ENCODE measurements around the gene SLCO2B1. TPM values are rescaled to one million over a fixed set of nuclear protein-coding genes. Genes with fewer than 3 reads are reported as not detected.
A peak's percentile ranks its signal among the peaks of the same experiment; 100 is the strongest.
"Not testable (repeated sequence)": the region's sequence is repeated elsewhere in the genome, so short reads cannot be mapped to it uniquely, and the experiment has no call there.

Gene SLCO2B1, protein sequence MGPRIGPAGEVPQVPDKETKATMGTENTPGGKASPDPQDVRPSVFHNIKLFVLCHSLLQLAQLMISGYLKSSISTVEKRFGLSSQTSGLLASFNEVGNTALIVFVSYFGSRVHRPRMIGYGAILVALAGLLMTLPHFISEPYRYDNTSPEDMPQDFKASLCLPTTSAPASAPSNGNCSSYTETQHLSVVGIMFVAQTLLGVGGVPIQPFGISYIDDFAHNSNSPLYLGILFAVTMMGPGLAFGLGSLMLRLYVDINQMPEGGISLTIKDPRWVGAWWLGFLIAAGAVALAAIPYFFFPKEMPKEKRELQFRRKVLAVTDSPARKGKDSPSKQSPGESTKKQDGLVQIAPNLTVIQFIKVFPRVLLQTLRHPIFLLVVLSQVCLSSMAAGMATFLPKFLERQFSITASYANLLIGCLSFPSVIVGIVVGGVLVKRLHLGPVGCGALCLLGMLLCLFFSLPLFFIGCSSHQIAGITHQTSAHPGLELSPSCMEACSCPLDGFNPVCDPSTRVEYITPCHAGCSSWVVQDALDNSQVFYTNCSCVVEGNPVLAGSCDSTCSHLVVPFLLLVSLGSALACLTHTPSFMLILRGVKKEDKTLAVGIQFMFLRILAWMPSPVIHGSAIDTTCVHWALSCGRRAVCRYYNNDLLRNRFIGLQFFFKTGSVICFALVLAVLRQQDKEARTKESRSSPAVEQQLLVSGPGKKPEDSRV
- total RNA-seq: not detected

DNA sequence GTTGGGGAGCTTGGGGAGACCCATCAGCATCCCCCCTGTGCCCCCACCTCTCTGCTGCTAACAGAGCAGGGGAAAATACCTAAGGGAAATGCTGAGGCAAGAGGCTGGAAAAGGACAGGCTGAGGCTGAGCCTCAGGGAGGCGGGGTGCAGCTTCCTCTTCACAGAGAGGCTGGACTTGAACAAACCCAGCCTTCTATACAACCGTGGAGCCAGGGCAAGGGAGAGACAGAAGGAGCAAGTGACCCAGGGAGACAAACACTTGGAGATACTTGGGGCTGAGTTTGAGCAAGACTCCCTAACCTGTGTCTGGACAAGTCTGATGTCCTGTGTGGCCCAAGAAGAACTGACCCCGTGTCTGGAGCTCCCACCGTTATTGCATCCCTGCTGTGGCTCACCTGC lies at the start of gene SLCO2B1:
TSS of gene SLCO2B1 (plus strand) at position 229 of the 400 bp plus-strand sequence. CDS start 275 bp downstream, outside the sequence.
- Mint-ChIP-seq H3K36me3 (no peaks in the 10 kb centered on the region), H3K27ac (no peak within 1 kb of the TSS), H3K27me3 (peaks cover 61% of the 10 kb centered on the region), H3K4me3 (no peak within 1 kb of the TSS), H3K4me1 (peaks cover 27% of the 10 kb centered on the region), H3K9me3 (ENCODE audit: low read depth) (no peaks in the 10 kb centered on the region)
- CTCF ChIA-PET: interaction anchor here (0.9 to 14.5 kb wide), 5 partner anchors 11 to 98 kb away, joined by 3 to 556 read pairs (median 8); no protein-coding TSS in a partner anchor
- ATAC-seq: no peak
- DNase-seq: no peak

DNA sequence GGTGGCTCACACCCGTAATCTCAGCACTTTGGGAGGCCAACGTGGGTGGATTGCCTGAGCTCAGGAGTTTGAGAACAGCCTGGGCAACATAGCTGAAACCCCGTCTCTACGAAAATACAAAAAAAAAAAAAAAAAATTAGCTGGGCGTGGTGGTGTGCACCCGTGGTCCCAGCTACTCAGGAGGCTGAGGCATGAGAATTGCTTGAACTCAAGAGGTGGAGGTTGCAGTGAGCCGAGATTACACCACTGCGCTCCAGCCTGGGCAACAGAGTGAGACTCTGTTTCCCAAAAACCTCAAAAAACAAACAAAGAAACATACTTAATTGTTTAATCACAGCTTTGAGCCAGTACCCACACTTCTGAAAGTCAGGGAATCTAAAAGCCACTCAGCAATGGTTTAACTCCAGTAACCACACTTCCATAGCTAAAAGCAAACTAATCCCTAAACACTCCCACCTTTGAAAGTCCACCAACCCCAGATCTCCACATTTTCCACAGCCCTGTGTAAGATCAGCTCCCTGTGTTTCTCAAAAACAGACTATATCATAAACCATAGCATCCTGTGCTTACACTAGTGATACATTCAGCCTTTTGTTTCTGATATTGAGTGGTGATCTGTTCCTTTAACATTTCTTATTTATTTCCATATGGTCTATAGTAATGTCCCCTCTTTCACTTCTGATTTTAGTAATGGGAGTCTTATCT lies 49.3 kb upstream of the SLCO2B1 start:
- Mint-ChIP-seq H3K4me1 (peaks cover 25% of the 10 kb centered on the region), H3K36me3 (no peaks in the 10 kb centered on the region), H3K27me3 (peaks cover 56% of the 10 kb centered on the region), H3K4me3 (no peak overlapping the region), H3K27ac (no peak overlapping the region), H3K9me3 (ENCODE audit: low read depth) (no peaks in the 10 kb centered on the region)
- CTCF ChIA-PET: interaction anchor here (0.6 to 0.9 kb wide), 2 partner anchors 42 to 65 kb away, joined by 3 read pairs; no protein-coding TSS in a partner anchor
- ATAC-seq (no peak), DNase-seq (no peak)

DNA sequence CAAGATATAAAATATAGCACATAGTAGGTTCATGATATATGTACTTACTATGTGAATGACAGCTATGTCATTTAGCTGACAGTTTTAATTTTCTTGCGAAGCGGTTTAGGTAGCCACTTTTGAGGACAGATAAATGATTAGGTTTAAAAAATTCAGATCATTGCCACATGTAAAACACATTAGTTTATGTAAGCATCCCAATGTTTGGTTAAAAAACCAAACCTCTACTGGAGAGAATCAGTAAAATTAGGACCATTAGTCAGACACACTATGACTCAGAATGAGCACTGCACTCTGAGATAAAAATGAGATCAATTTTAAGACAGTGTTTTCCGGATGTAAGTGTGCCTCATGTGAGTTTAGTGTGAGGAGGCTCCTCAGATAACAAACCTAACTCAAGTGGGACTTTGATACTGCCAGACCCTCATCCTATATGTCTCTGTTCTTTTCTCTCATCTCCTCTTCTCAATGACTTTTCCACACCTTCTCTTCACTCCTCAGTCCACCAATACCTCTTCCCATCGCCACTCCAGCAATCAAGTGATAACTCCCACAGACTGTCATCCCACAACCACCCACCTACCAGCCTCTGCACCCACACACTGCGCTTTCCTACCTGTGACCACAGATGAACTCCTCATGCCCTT lies 47.4 kb upstream of the SLCO2B1 start:
- peaks cover 25% of the 10 kb centered on the region for H3K4me1 Mint-ChIP-seq
- peak; percentile 79 for ATAC-seq
- H3K9me3 Mint-ChIP-seq (ENCODE audit: low read depth): no peaks in the 10 kb centered on the region
- DNase-seq: no peak
- no peak overlapping the region for H3K27ac Mint-ChIP-seq
- no peaks in the 10 kb centered on the region for H3K36me3 Mint-ChIP-seq
- CTCF ChIA-PET: interaction anchor here (1.8 to 1.9 kb wide), 2 partner anchors 37 to 101 kb away, joined by 4 to 5 read pairs; no protein-coding TSS in a partner anchor
- peaks cover 47% of the 10 kb centered on the region for H3K27me3 Mint-ChIP-seq
- no peak overlapping the region for H3K4me3 Mint-ChIP-seq

DNA sequence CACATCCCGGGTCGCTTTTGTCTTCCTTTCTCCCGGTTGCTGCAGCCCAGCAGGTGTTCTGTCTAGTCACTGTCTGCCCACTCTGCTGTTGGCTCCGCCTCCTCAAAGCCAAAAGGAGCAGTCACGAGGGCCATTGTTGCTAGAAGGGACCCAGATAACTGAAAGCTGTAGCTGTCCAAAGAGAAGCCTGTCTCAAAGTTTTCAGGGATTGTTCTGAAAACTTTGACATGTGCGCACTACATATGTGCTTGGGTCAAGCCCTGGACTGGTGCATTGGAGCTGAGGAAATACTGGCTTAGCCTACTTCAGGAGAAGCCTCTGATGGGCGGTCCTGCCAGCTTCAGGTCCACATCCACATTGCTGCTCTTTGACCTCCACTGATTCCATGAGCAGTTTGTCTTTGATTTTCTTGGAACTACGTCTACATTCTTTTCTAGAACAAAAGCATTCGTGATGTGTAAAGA lies 45.4 kb upstream of the SLCO2B1 start:
- Mint-ChIP-seq H3K36me3 (no peaks in the 10 kb centered on the region), H3K9me3 (ENCODE audit: low read depth) (no peaks in the 10 kb centered on the region), H3K27ac (no peak overlapping the region), H3K27me3 (peaks cover 45% of the 10 kb centered on the region), H3K4me1 (peaks cover 19% of the 10 kb centered on the region), H3K4me3 (no peak overlapping the region)
- ATAC-seq: no peak
- CTCF ChIA-PET: no interaction called here
- DNase-seq: no peak

DNA sequence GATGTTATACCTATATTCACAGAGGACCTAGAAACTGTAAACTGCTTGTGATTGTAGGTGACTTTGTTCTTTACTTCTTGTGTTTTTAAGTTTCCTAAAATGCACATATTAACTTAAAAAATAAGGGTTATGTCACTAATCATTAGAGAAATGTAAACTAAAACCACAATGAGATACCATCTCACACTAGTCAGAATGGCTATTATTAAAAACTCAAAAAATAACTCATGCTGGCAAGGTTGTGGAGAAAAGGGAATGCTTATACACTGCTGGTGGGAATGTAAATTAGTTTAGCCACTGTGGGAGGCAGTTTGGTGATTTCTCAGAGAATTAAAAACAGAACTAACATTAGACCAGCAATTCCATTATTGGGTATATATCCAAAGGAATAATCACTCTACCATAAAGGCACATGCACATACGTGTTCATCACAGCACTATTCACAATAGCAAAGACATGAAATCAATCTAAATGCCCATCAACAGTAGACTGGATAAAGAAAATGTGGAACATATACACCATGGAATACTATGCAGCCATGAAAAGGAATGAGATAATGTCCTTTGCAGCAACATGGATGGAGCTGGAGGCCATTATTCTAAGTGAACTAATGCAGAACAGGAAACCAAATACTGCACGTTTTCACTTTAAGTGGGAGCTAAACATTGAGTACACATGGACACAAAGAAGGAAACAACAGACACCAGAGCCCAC lies 44.8 kb upstream of the SLCO2B1 start:
- H3K36me3 Mint-ChIP-seq; DNase-seq; H3K4me3 Mint-ChIP-seq; ATAC-seq; H3K9me3 Mint-ChIP-seq (ENCODE audit: low read depth); CTCF ChIA-PET; H3K27ac Mint-ChIP-seq: not testable (repeated sequence)
- Mint-ChIP-seq H3K27me3 (peaks cover 45% of the 10 kb centered on the region), H3K4me1 (peaks cover 15% of the 10 kb centered on the region)

DNA sequence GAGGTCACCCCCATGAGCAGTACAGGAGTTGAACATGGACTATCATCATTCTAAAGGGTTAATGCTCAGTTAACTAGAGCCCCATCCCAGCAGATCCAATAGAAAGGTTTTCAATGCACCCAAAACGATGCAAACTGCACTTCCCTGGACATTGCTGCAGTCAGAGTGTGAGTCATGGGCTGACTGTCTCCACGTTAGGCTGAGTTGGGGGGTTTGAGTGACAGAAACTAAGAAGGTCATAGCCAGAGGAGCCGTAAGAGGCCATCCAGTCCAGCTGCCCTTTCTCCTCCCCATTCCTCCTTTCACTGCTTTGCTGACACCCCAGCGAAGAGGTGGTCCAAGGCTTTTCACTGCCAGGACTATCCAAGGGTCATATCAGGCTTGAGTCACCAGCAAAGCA lies 43.7 kb upstream of the SLCO2B1 start:
- peaks cover 10% of the 10 kb centered on the region for H3K4me1 Mint-ChIP-seq
- peaks cover 39% of the 10 kb centered on the region for H3K27me3 Mint-ChIP-seq
- no peak overlapping the region for H3K4me3 Mint-ChIP-seq
- H3K9me3 Mint-ChIP-seq (ENCODE audit: low read depth): peaks cover 6% of the 10 kb centered on the region
- CTCF ChIA-PET: no interaction called here
- H3K27ac Mint-ChIP-seq: no peak overlapping the region
- no peak for ATAC-seq
- DNase-seq: no peak
- H3K36me3 Mint-ChIP-seq: no peaks in the 10 kb centered on the region

DNA sequence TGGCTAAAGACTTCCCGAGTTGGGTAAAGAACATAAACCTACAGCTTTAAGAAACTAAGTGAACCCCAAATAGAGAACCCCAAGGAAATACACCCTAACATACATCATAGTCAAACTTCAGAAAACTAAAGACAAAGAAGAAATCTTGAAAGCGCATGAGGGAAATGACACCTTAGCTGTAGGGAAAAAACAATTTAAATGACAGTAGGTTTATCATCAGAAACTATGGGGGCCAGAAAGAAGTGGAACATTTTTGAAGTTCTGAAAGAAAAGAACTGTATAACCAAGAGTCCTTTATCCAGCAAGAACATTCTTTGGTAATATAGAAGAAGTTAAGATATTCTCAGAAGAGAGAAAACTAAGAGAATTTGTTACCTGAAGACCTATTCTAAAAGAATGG lies 38.7 kb upstream of the SLCO2B1 start:
- H3K9me3 Mint-ChIP-seq (ENCODE audit: low read depth): peaks cover 7% of the 10 kb centered on the region
- CTCF ChIA-PET: no interaction called here
- DNase-seq (no peak), ATAC-seq (no peak)
- H3K4me1 Mint-ChIP-seq: no peaks in the 10 kb centered on the region
- H3K27ac Mint-ChIP-seq: no peak overlapping the region
- peaks cover 32% of the 10 kb centered on the region for H3K27me3 Mint-ChIP-seq
- no peak overlapping the region for H3K4me3 Mint-ChIP-seq
- H3K36me3 Mint-ChIP-seq: no peaks in the 10 kb centered on the region

DNA sequence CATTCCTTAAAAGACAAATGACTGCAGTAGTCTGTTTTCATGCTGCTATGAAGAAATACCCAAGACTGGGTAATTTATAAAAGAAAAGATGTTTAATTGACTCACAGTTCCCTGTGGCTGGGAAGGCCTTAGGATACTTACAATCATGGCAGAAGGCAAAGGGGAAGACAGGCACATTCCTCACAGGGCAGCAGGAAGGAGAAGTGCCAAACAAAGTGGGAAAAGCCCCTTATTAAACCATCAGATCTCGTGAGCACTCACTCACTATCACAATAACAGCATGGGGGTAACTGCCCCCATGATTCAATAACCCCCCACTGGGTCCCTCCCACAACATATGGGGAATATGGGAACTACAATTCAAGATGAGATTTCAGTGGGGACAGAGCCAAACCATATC lies 37.9 kb upstream of the SLCO2B1 start:
- Mint-ChIP-seq H3K36me3 (no peaks in the 10 kb centered on the region), H3K27me3 (peaks cover 32% of the 10 kb centered on the region), H3K9me3 (ENCODE audit: low read depth) (peaks cover 7% of the 10 kb centered on the region), H3K4me1 (no peaks in the 10 kb centered on the region), H3K27ac (no peak overlapping the region), H3K4me3 (no peak overlapping the region)
- DNase-seq (no peak), ATAC-seq (no peak)
- CTCF ChIA-PET: no interaction called here

DNA sequence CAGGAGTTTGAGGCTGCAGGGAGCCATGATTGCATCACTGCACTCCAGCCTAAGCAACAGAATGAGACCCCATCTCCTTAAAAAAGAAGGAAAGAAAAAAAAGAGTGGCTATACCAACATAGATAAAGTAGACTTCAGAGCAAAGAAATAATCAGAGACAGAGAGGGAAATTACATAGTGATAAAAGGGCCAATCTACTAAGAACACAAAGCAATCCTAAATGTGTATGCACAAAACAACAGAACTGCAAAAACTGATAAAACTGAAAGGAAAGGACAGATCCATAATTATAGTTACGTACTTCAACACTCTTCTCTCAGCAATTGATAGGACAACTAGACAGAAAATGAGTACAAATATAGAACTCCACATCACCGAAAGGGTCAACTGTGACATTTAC lies 36.4 kb upstream of the SLCO2B1 start:
- ATAC-seq (no peak), DNase-seq (no peak)
- peaks cover 32% of the 10 kb centered on the region for H3K27me3 Mint-ChIP-seq
- no peak overlapping the region for H3K27ac Mint-ChIP-seq
- H3K4me1 Mint-ChIP-seq: no peaks in the 10 kb centered on the region
- H3K36me3 Mint-ChIP-seq: no peaks in the 10 kb centered on the region
- no peak overlapping the region for H3K4me3 Mint-ChIP-seq
- H3K9me3 Mint-ChIP-seq (ENCODE audit: low read depth): peaks cover 7% of the 10 kb centered on the region
- CTCF ChIA-PET: no interaction called here

DNA sequence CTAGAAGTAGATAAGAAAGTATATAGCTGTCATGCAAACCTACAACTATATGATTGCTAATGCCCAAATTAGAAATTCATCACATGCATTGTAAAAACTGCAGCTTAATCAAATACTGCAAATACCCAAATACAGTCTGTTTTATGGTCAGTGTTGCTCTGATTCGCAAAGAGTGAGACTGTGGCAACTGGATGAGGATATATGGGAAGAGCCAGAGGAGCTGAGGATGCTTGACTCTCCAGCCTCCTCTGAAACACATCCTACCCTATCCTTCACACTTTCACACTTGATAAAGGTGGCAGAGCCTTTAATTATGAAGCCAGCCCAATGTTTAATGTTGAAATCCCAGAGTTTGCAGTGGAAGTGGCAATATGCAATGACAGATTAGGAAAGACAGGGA lies 32.3 kb upstream of the SLCO2B1 start:
- H3K4me1 Mint-ChIP-seq: no peaks in the 10 kb centered on the region
- DNase-seq (no peak), ATAC-seq (no peak)
- H3K27ac Mint-ChIP-seq: no peak overlapping the region
- no peaks in the 10 kb centered on the region for H3K36me3 Mint-ChIP-seq
- CTCF ChIA-PET: interaction anchor here (0.8 to 1.1 kb wide), 3 partner anchors 22 to 152 kb away, joined by 3 to 4 read pairs (median 3); no protein-coding TSS in a partner anchor
- H3K4me3 Mint-ChIP-seq: no peak overlapping the region
- peaks cover 34% of the 10 kb centered on the region for H3K27me3 Mint-ChIP-seq
- no peaks in the 10 kb centered on the region for H3K9me3 Mint-ChIP-seq (ENCODE audit: low read depth)

DNA sequence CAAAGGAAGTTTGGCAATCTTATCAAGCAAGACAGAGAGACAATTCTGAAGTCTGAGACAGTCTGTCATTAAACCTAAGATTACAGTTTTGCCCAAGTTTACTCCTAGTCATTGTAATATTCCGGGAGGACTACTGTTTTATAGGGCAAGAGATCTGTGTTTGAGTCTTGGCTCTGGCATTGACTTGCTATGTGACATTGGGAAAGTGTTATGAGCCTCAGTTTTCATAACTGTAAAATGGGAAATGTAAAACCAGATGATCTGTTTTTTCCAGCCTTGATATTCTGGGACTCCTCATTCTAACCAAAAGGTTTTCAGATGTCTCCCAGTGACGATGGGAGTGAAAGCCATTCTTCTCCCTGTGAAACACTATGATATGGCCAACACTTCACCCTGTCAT lies 24.3 kb upstream of the SLCO2B1 start:
- Mint-ChIP-seq H3K4me1 (no peaks in the 10 kb centered on the region), H3K9me3 (ENCODE audit: low read depth) (no peaks in the 10 kb centered on the region), H3K27ac (no peak overlapping the region), H3K36me3 (no peaks in the 10 kb centered on the region), H3K27me3 (peaks cover 48% of the 10 kb centered on the region), H3K4me3 (no peak overlapping the region)
- ATAC-seq (no peak), DNase-seq (no peak)
- CTCF ChIA-PET: interaction anchor here (3.1 kb wide), 1 partner anchor 14 kb away, joined by 9 read pairs; no protein-coding TSS in a partner anchor

DNA sequence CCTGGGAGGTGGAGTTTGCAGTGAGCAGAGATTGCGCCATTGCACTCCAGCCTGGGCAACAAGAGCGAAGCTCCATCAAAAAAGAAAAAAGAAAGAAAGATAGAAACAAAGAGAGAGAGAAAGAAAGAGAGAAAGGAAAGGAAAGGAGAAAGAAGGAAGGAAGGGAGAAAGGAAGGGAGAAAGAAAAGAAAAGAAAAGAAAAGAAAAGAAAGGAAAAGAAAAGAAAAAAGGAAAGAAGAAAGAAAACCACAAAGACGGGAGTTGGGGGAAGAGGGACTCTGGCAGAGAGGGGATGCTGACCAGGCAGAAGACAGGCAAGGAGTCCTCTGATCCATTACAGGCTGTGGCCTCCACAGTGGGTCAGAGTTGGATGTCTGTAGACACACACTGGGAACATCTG lies 18.8 kb upstream of the SLCO2B1 start:
- CTCF ChIA-PET: interaction anchor here (0.6 to 2.2 kb wide), 3 partner anchors 8 to 73 kb away, joined by 4 to 13 read pairs (median 4); no protein-coding TSS in a partner anchor
- H3K27ac Mint-ChIP-seq: no peak overlapping the region
- DNase-seq (no peak), ATAC-seq (no peak)
- H3K4me3 Mint-ChIP-seq: no peak overlapping the region
- H3K36me3 Mint-ChIP-seq: no peaks in the 10 kb centered on the region
- no peaks in the 10 kb centered on the region for H3K9me3 Mint-ChIP-seq (ENCODE audit: low read depth)
- H3K4me1 Mint-ChIP-seq: no peaks in the 10 kb centered on the region
- H3K27me3 Mint-ChIP-seq: peaks cover 46% of the 10 kb centered on the region
